HG03064 (cell line): ENCODE data around the gene PFN3.

Experiments
- ATAC-seq: cut with Tn5 transposase; IDR thresholded peaks from one replicate; pipeline ENCODE4 v1.9.1; 2021; ENCODE audit warnings: low read depth; ENCODE audit not compliant: unreplicated experiment

The PFN3 gene

GRCh38 chr5:177399997-177400868, at the start of gene PFN3:
Gene PFN3, minus strand, starts transcription at chr5:177400661. Its CDS starts 85 bp downstream, at chr5:177400576.
- no peak for ATAC-seq

GRCh38 chr5:177449140-177450061, 48.9 kb upstream of the PFN3 start:
- ATAC-seq: no peak

- ATAC-seq: no peak
Observed at GRCh38 chr5:177448244-177448950, 47.9 kb upstream of the PFN3 start.

GRCh38 chr5:177447611-177448243, 47.3 kb upstream of the PFN3 start:
- no peak for ATAC-seq

- ATAC-seq: peak; percentile 43
Observed at GRCh38 chr5:177447066-177447610, 46.7 kb upstream of the PFN3 start.

GRCh38 chr5:177446200-177447065, 46.0 kb upstream of the PFN3 start, which contains the start of gene PRR7:
Gene PRR7, plus strand, starts transcription at chr5:177446814. Its CDS starts 8,254 bp downstream, at chr5:177455068.
- peak; percentile 49 for ATAC-seq

- no peak for ATAC-seq
Observed at GRCh38 chr5:177445917-177446199, 45.4 kb upstream of the PFN3 start.

- ATAC-seq: no peak
Observed at GRCh38 chr5:177445052-177445916, 44.8 kb upstream of the PFN3 start.

GRCh38 chr5:177444106-177445051, 43.9 kb upstream of the PFN3 start:
- no peak for ATAC-seq

- no peak for ATAC-seq
Observed at GRCh38 chr5:177443144-177443983, 42.9 kb upstream of the PFN3 start.

GRCh38 chr5:177442066-177442826, 41.8 kb upstream of the PFN3 start:
- no peak for ATAC-seq

- no peak for ATAC-seq
Observed at GRCh38 chr5:177440990-177441780, 40.7 kb upstream of the PFN3 start.

- no peak for ATAC-seq
Observed at GRCh38 chr5:177440211-177440989, 39.9 kb upstream of the PFN3 start.

GRCh38 chr5:177439518-177440053, 39.1 kb upstream of the PFN3 start:
- ATAC-seq: no peak
